Rectal smooth muscle tissue (tissue), 1 donor: ENCODE data around the gene ERP27.
A peak's percentile ranks its signal among the peaks of the same experiment; 100 is the strongest.

Experiments
- H3K27ac ChIP-seq: one replicate; pipeline ENCODE4 v1.7.0; 2013; ENCODE audit warnings: low read depth, low read length, inconsistent platforms
- H3K27me3 ChIP-seq: one replicate; pipeline ENCODE4 v1.7.0; 2013; ENCODE audit warnings: low read length; ENCODE audit not compliant: control insufficient read depth, insufficient read depth
- H3K36me3 ChIP-seq: one replicate; pipeline ENCODE4 v1.7.0; 2013; ENCODE audit warnings: low read length; ENCODE audit not compliant: control insufficient read depth, insufficient read depth
- H3K4me1 ChIP-seq: one replicate; pipeline ENCODE4 v1.7.0; 2013; ENCODE audit warnings: low read length; ENCODE audit not compliant: control insufficient read depth, insufficient read depth
- H3K4me3 ChIP-seq: one replicate; pipeline ENCODE4 v1.7.0; 2013; ENCODE audit warnings: low read length
- H3K9ac ChIP-seq: one replicate; pipeline ENCODE4 v1.7.0; 2013; ENCODE audit warnings: low read length

Gene ERP27

GRCh38 chr12:14948672-14949071, 10.3 kb upstream of the ERP27 start:
- H3K4me3 ChIP-seq: no peak overlapping the region
- no peak overlapping the region for H3K9ac ChIP-seq
- peaks cover 18% of the 10 kb centered on the region for H3K4me1 ChIP-seq

GRCh38 chr12:14946861-14947260, 8.5 kb upstream of the ERP27 start:
- peaks cover 2% of the 10 kb centered on the region for H3K36me3 ChIP-seq
- H3K9ac ChIP-seq: no peak overlapping the region
- H3K4me1 ChIP-seq: peaks cover 11% of the 10 kb centered on the region
- no peaks in the 10 kb centered on the region for H3K27me3 ChIP-seq
- H3K4me3 ChIP-seq: no peak overlapping the region
- H3K27ac ChIP-seq: no peak overlapping the region

More at GRCh38 chr12:14948672-14949071, 10.3 kb upstream of the ERP27 start:
- no peaks in the 10 kb centered on the region for H3K36me3 ChIP-seq
- peak overlapping the region; percentile 61 for H3K27ac ChIP-seq
- no peaks in the 10 kb centered on the region for H3K27me3 ChIP-seq

GRCh38 chr12:14946162-14946561, 7.8 kb upstream of the ERP27 start:
- Histone ChIP-seq H3K4me1 (peaks cover 9% of the 10 kb centered on the region), H3K27me3 (no peaks in the 10 kb centered on the region), H3K4me3 (no peak overlapping the region), H3K36me3 (peaks cover 2% of the 10 kb centered on the region), H3K9ac (no peak overlapping the region), H3K27ac (no peak overlapping the region)

- H3K36me3 ChIP-seq: peaks cover 2% of the 10 kb centered on the region
These were observed 4.0 kb upstream of the ERP27 start for GRCh38 chr12:14942196-14942931.

GRCh38 chr12:14941369-14941768, 3.0 kb upstream of the ERP27 start:
- H3K4me3 ChIP-seq: no peak overlapping the region
- no peaks in the 10 kb centered on the region for H3K27me3 ChIP-seq
- no peak overlapping the region for H3K9ac ChIP-seq
- peaks cover 2% of the 10 kb centered on the region for H3K36me3 ChIP-seq
- peaks cover 4% of the 10 kb centered on the region for H3K4me1 ChIP-seq
- no peak overlapping the region for H3K27ac ChIP-seq

More at GRCh38 chr12:14942196-14942931, 4.0 kb upstream of the ERP27 start:
- Histone ChIP-seq H3K9ac (no peak overlapping the region), H3K4me1 (no peaks in the 10 kb centered on the region), H3K27ac (no peak overlapping the region), H3K4me3 (no peak overlapping the region), H3K27me3 (no peaks in the 10 kb centered on the region)

- peaks cover 4% of the 10 kb centered on the region for H3K4me1 ChIP-seq
- H3K4me3 ChIP-seq: no peak overlapping the region
- no peak overlapping the region for H3K27ac ChIP-seq
- H3K36me3 ChIP-seq: peaks cover 2% of the 10 kb centered on the region
- no peaks in the 10 kb centered on the region for H3K27me3 ChIP-seq
- H3K9ac ChIP-seq: no peak overlapping the region
These were observed 648 bp downstream of the ERP27 start for GRCh38 chr12:14937689-14938088.

- H3K36me3 ChIP-seq: no peaks in the 10 kb centered on the region
- H3K9ac ChIP-seq: no peak overlapping the region
- peaks cover 4% of the 10 kb centered on the region for H3K4me1 ChIP-seq
- no peak overlapping the region for H3K4me3 ChIP-seq
- H3K27ac ChIP-seq: no peak overlapping the region
- no peaks in the 10 kb centered on the region for H3K27me3 ChIP-seq
These were observed 1.3 kb downstream of the ERP27 start for GRCh38 chr12:14937014-14937413.

GRCh38 chr12:14936224-14936861, 2.0 kb downstream of the ERP27 start:
- no peak overlapping the region for H3K27ac ChIP-seq
- no peak overlapping the region for H3K9ac ChIP-seq
- H3K4me1 ChIP-seq: peaks cover 4% of the 10 kb centered on the region

GRCh38 chr12:14935031-14935430, 3.3 kb downstream of the ERP27 start:
- Histone ChIP-seq H3K4me3 (no peak overlapping the region), H3K27me3 (no peaks in the 10 kb centered on the region), H3K36me3 (no peaks in the 10 kb centered on the region), H3K27ac (no peak overlapping the region), H3K4me1 (peaks cover 4% of the 10 kb centered on the region), H3K9ac (no peak overlapping the region)

More at GRCh38 chr12:14936224-14936861, 2.0 kb downstream of the ERP27 start:
- no peaks in the 10 kb centered on the region for H3K27me3 ChIP-seq
- H3K4me3 ChIP-seq: no peak overlapping the region
- no peaks in the 10 kb centered on the region for H3K36me3 ChIP-seq

- Histone ChIP-seq H3K27me3 (no peaks in the 10 kb centered on the region), H3K27ac (no peak overlapping the region), H3K4me1 (peaks cover 4% of the 10 kb centered on the region), H3K4me3 (no peak overlapping the region), H3K9ac (no peak overlapping the region), H3K36me3 (no peaks in the 10 kb centered on the region)
These were observed 3.8 kb downstream of the ERP27 start for GRCh38 chr12:14934511-14934910.

DNA sequence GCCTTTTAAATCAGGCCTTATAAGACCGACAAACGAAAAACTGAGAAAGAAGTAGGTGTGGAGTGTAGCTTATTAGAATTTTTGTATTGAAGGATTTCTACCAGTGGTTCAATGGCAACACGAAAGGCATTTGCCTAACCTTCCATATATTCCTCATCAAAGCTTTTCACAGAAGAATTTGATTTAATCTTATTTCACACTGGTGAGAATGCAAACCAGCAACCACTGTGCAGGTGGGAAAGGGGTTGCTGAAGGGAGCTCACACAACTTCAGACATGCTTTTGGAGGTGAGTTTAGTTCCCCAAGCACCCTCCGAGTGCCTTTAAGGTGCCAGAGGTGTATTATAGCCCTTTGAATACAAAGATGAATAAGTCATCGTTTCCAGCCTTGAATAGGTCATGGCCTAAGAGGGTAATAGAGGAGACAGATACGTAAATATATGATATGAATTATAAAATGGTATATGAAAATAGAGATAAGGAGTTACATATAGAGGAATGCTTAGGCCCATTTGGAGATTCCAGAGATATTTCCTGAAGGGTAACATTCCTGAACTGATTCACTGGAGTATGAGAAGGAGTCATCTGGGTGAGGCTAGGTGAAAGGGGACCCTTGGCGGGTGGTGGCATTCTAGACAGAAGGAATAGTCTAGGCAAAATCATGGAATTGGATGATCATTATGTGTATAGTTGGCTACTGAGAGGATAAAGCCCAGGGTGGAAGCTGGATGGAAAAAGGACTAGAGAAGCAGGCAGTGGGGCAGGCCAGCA, 6.4 kb downstream of the ERP27 start:
- H3K36me3 ChIP-seq: no peaks in the 10 kb centered on the region
- no peaks in the 10 kb centered on the region for H3K27me3 ChIP-seq

GRCh38 chr12:14931359-14931758, 7.0 kb downstream of the ERP27 start:
- no peaks in the 10 kb centered on the region for H3K4me1 ChIP-seq
- H3K4me3 ChIP-seq: no peak overlapping the region
- no peak overlapping the region for H3K27ac ChIP-seq
- no peaks in the 10 kb centered on the region for H3K36me3 ChIP-seq
- no peak overlapping the region for H3K9ac ChIP-seq
- no peaks in the 10 kb centered on the region for H3K27me3 ChIP-seq

More for the DNA sequence above, 6.4 kb downstream of the ERP27 start:
- H3K27ac ChIP-seq: peak overlapping the region; percentile 17
- no peak overlapping the region for H3K9ac ChIP-seq
- H3K4me3 ChIP-seq: no peak overlapping the region
- H3K4me1 ChIP-seq: peaks cover under 1% of the 10 kb centered on the region
